GM13977 (cell line): ENCODE measurements around the gene CEP104.

ENCODE experiments used
- DNase-seq: peaks from one replicate; pipeline ENCODE4 v3.0.0; 2012; ENCODE audit warnings: low spot score
- CTCF ChIP-seq: IDR thresholded peaks from 2 replicates; pipeline ENCODE4 v1.5.1; 2012; ENCODE audit warnings: mild to moderate bottlenecking, control low read depth; ENCODE audit not compliant: insufficient read depth; ENCODE audit errors: extremely low read depth, missing control alignments
- in situ Hi-C: fragments of 300-500 bp; cut with MboI; formaldehyde crosslinking; loops from one replicate; pipeline ENCODE4 v1.12.0; 2022; ENCODE audit warnings: low sequenced_read_pairs, low pct_unique_long_range_greater_than_20kb, mixed read lengths, inconsistent platforms; ENCODE audit not compliant: unreplicated experiment

Gene CEP104

GRCh38 chr1:3774276-3774945 is 82.6 kb downstream of the CEP104 start:
- no peak for DNase-seq
- TF ChIP-seq CTCF, result no peak
- in situ Hi-C loops, result no loop called here

GRCh38 chr1:3773572-3774275 is 83.3 kb downstream of the CEP104 start:
- no peak for TF ChIP-seq CTCF
- in situ Hi-C loops, result no loop called here
- peak; percentile 42 for DNase-seq

- TF ChIP-seq CTCF, result no peak
- in situ Hi-C loops, result no loop called here
Observed at GRCh38 chr1:3772715-3773571, 84.1 kb downstream of the CEP104 start, which contains the start of gene SMIM1. Gene SMIM1, plus strand, starts transcription at chr1:3772749. Its CDS starts 2,625 bp downstream, at chr1:3775374.

GRCh38 chr1:3772027-3772714 is 84.8 kb downstream of the CEP104 start:
- in situ Hi-C loops, result no loop called here

More at GRCh38 chr1:3772715-3773571, 84.1 kb downstream of the CEP104 start, which contains the start of gene SMIM1:
- DNase-seq, result peak; percentile 64

GRCh38 chr1:3771108-3772026 is 85.6 kb downstream of the CEP104 start:
- TF ChIP-seq CTCF, result no peak
- in situ Hi-C loops, result no loop called here
- DNase-seq, result no peak

More at GRCh38 chr1:3772027-3772714, 84.8 kb downstream of the CEP104 start:
- DNase-seq, result peak; percentile 100
- TF ChIP-seq CTCF, result no peak
